GM06990 (cell line): ENCODE measurements around the gene ANKRD34A.
"Not testable (repeated sequence)": the region's sequence is repeated elsewhere in the genome, so short reads cannot be mapped to it uniquely, and the experiment has no call there.

ENCODE experiments used
- DNase-seq: peaks from one replicate; pipeline ENCODE4 v3.0.0-alpha.2; 2011; ENCODE audit not compliant: insufficient read length; ENCODE audit errors: extremely low read depth
- H3K27me3 ChIP-seq: replicated peaks from 2 replicates; pipeline ENCODE4 v1.6.0; 2011; ENCODE audit warnings: low read length; ENCODE audit not compliant: control insufficient read depth, insufficient read depth
- H3K36me3 ChIP-seq: 2 replicates; pipeline ENCODE4 v1.5.1; 2011; ENCODE audit warnings: low read length; ENCODE audit not compliant: control insufficient read depth, insufficient read depth
- H3K4me3 ChIP-seq: replicated peaks from 2 replicates; pipeline ENCODE4 v1.5.1; 2011; ENCODE audit warnings: low read depth, mild to moderate bottlenecking, control low read depth, low read length
- TF ChIP-seq, protein P1 (sequence below): IDR thresholded peaks from 2 replicates; pipeline ENCODE4 v1.5.1; 2011; ENCODE audit warnings: low read length, control low read depth, mild to moderate bottlenecking, inconsistent platforms; ENCODE audit not compliant: insufficient read depth, poor library complexity, severe bottlenecking

The ANKRD34A gene

DNA sequence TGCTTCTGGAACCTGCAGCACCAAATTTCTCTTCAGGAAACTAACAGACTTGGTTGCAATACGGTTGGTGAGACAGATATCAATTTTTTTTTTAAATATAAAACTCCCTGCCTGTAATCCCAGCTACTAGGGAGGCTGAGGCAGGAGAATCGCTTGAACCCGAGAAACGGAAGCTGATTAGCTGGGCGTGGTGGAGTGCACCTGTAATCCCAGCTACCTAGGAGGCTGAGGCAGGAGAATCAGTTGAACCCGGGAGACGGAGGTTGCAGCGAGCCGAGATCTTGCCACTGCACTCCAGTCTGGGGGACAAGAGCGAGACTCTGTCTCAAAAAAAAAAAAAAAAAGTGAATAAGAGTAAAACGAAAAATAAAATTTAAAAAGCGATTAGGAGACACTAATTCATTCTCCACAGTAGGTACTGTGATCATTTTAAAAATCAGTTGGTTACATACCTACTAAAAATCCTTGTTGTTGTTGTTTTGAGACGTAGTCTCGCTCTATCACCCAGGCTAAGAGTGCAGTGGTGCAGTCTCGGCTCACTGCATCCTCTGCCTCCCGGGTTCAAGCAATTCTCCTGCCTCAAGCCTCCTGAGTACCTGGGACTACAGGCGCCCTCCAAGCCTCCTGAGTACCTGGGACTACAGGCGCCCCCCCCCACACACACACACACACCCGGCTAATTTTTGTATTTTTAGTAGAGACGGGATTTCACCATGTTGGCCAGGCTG is 36.3 kb downstream of the ANKRD34A start:
- DNase-seq: peak; percentile 23
- Histone ChIP-seq H3K36me3 (peaks cover 1% of the 10 kb centered on the region), H3K4me3 (peak overlapping the region; percentile 94), H3K27me3 (no peaks in the 10 kb centered on the region)
- TF ChIP-seq, protein P1, sequence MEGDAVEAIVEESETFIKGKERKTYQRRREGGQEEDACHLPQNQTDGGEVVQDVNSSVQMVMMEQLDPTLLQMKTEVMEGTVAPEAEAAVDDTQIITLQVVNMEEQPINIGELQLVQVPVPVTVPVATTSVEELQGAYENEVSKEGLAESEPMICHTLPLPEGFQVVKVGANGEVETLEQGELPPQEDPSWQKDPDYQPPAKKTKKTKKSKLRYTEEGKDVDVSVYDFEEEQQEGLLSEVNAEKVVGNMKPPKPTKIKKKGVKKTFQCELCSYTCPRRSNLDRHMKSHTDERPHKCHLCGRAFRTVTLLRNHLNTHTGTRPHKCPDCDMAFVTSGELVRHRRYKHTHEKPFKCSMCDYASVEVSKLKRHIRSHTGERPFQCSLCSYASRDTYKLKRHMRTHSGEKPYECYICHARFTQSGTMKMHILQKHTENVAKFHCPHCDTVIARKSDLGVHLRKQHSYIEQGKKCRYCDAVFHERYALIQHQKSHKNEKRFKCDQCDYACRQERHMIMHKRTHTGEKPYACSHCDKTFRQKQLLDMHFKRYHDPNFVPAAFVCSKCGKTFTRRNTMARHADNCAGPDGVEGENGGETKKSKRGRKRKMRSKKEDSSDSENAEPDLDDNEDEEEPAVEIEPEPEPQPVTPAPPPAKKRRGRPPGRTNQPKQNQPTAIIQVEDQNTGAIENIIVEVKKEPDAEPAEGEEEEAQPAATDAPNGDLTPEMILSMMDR: no peak

DNA sequence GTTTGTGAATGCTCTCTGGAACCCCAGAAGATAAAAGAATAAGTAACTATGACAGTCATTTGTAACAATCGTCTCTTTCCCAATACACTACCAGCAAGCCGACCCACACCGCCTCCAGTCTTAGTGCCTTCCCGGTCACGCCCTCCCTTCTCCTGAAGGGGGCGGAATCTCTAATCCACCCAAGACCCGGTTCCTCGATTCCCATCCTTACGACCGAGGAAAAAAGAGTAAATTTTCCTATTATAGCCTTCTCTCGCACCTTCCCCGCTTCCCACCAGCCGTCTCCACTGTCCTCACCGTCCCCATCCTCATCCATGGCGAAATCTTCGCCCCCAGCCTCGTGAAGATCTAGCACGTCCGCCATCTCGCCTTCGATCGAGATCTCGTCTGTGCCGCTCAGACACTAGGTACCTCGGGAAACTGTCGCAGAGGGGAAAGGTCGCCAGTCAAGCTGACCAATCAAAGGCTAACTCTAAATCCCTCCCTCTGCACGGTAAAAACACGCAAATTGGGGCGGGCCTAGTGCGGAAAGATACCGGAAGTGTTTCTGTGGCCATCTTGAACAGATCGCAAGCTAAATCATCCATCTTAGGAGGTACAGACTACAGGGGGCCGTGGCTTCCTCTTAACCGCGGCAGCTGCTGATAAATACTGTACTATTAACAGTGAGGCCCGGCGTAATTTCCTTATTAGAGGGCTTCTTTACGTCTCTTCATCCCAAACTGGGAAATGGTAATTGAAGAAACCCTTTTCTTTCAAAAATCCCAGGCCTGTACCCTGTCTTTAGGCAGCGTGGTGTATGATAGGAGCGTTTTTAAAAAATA is 37.1 kb downstream of the ANKRD34A start, which contains the start of gene RBM8A:
Gene RBM8A, minus strand, starts transcription at position 422 of the 824 bp plus-strand sequence. Its CDS starts 58 bp downstream, at position 364.
- DNase-seq: peak; percentile 85
- Histone ChIP-seq H3K4me3 (peak within 1 kb of the TSS; percentile 94), H3K27me3 (no peaks in the 10 kb centered on the region), H3K36me3 (peaks cover 1% of the 10 kb centered on the region)
- TF ChIP-seq, protein P1: peak; percentile 64

DNA sequence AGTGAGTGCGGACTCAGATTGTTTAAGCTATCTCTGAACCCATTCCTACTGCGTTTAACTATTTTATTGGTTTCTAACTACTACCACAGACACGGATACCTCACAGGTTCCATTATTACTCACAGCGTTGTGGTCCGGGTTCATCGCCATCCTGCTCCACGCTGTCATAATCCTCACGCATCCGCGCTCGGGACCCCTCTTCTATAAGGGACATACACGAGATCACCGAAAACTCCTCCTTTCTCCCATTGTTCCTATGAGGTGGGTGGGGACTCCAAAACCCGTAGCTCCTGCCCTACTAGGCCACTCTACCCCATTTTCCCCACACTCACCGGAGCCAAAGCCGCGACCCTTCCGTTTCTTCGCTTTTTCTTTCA is 37.7 kb downstream of the ANKRD34A start:
- peaks cover 1% of the 10 kb centered on the region for H3K36me3 ChIP-seq
- no peaks in the 10 kb centered on the region for H3K27me3 ChIP-seq
- H3K4me3 ChIP-seq: peak overlapping the region; percentile 94
- TF ChIP-seq, protein P1: no peak
- no peak for DNase-seq

DNA sequence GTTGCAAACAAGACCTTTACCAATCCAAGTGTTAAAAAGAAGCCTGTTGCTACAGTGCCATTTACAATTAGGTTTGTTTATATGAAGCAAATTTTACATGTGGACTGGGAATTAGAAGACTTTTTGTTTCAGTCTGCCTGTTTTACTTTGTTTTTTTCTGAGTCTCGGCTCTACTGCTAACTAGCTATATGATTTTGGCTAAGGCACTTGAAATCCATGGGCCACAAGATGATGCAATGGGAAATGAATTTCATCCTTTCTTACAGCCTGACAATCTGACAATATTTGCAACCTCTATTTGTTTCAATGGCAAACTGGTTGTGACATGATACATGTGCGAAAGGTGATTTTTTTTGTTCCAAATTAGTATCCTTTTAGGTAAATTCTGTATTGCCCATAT is 42.1 kb downstream of the ANKRD34A start:
- Histone ChIP-seq H3K27me3 (no peaks in the 10 kb centered on the region), H3K4me3 (no peak overlapping the region), H3K36me3 (peaks cover 1% of the 10 kb centered on the region)
- no peak for DNase-seq
- TF ChIP-seq, protein P1: no peak

DNA sequence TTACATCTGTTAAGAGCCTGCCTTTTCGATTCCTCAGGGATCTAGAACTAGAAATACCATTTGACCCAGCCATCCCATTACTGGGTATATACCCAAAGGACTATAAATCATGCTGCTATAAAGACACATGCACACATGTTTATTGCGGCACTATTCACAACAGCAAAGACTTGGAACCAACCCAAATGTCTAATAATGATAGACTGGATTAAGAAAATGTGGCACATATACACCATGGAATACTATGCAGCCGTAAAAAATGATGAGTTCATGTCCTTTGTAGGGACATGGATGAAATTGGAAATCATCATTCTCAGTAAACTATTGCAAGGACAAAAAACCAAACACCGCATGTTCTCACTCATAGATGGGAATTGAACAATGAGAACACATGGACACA is 44.1 kb downstream of the ANKRD34A start:
- not testable (repeated sequence) for DNase-seq, H3K36me3 ChIP-seq, H3K4me3 ChIP-seq, H3K27me3 ChIP-seq
